CD14-positive monocyte (primary cell): ENCODE measurements around the gene TRPM8. TPM values are rescaled to one million over a fixed set of nuclear protein-coding genes. Genes with fewer than 3 reads are reported as not detected.
A peak's percentile ranks its signal among the peaks of the same experiment; 100 is the strongest.

Experiments
- DNase-seq, 3 donors: peaks; one replicate each; pipeline ENCODE4 v3.0.0-alpha.2; 2011 to 2022
- H2AFZ ChIP-seq: 2 replicates; pipeline ENCODE4 v1.6.0; 2012; ENCODE audit warnings: mild to moderate bottlenecking, low read depth, low read length, inconsistent platforms; ENCODE audit not compliant: insufficient read depth, poor library complexity, severe bottlenecking
- H3K27ac ChIP-seq, 2 donors: 1 replicate in 1 of 2; 2 replicates in 1 of 2; pipeline ENCODE4 v1.5.1; 2012 to 2013; ENCODE audit warnings: low read length in 2 of 2, control low read depth in 1 of 2, inconsistent platforms in 1 of 2, low read depth in 1 of 2, mild to moderate bottlenecking in 1 of 2
- H3K27me3 ChIP-seq, 2 donors: one replicate each; pipeline versions ENCODE4 v1.6.0 to v1.6.1; 2011 to 2013; ENCODE audit warnings: low read length in 2 of 2; ENCODE audit not compliant: control insufficient read depth in 2 of 2, insufficient read depth in 2 of 2
- H3K36me3 ChIP-seq, 2 donors: replicated peaks in 1 of 2; 1 replicate in 1 of 2; 2 replicates in 1 of 2; pipeline versions ENCODE4 v1.5.1 to v1.6.1; 2012 to 2013; ENCODE audit warnings: low read length in 2 of 2, control low read depth in 1 of 2, inconsistent platforms in 1 of 2, mild to moderate bottlenecking in 1 of 2; ENCODE audit not compliant: insufficient read depth in 2 of 2, control insufficient read depth in 1 of 2
- H3K4me1 ChIP-seq, 2 donors: 1 replicate in 1 of 2; 2 replicates in 1 of 2; pipeline versions ENCODE4 v1.5.1 to v1.6.1; 2012 to 2013; ENCODE audit warnings: low read length in 2 of 2, control low read depth in 1 of 2, inconsistent platforms in 1 of 2, mild to moderate bottlenecking in 1 of 2, moderate library complexity in 1 of 2; ENCODE audit not compliant: insufficient read depth in 2 of 2, control insufficient read depth in 1 of 2
- H3K4me2 ChIP-seq: replicated peaks from 2 replicates; pipeline ENCODE3; 2012; ENCODE audit warnings: low read length, moderate library complexity, mild to moderate bottlenecking; ENCODE audit not compliant: poor library complexity, severe bottlenecking; ENCODE audit errors: extremely low read depth
- H3K4me3 ChIP-seq, 3 experiments: fragments of 200-600 bp in 1 of 3; sonication (generic) in 1 of 3; replicated peaks in 1 of 3; 1 replicate in 2 of 3; 2 replicates in 1 of 3; pipeline ENCODE4 v1.5.1; 2011 to 2013; ENCODE audit warnings: low read length in 3 of 3, mild to moderate bottlenecking in 3 of 3, control low read depth in 2 of 3, low read depth in 2 of 3, inconsistent platforms in 1 of 3, moderate library complexity in 1 of 3
- H3K79me2 ChIP-seq: 2 replicates; pipeline ENCODE4 v1.6.0; 2012; ENCODE audit warnings: mild to moderate bottlenecking, control low read depth, inconsistent platforms, low read length, moderate library complexity; ENCODE audit not compliant: insufficient read depth
- H3K9ac ChIP-seq: 2 replicates; pipeline ENCODE4 v1.6.0; 2017; ENCODE audit warnings: low read length, mild to moderate bottlenecking; ENCODE audit not compliant: insufficient read depth, poor library complexity, severe bottlenecking
- H3K9me3 ChIP-seq, 2 donors: replicated peaks in 1 of 2; 1 replicate in 1 of 2; 2 replicates in 1 of 2; pipeline versions ENCODE4 v1.5.1 to v1.6.1; 2012 to 2013; ENCODE audit warnings: low read length in 2 of 2, control low read depth in 1 of 2; ENCODE audit not compliant: control insufficient read depth in 1 of 2, insufficient read depth in 1 of 2
- H4K20me1 ChIP-seq: 2 replicates; pipeline ENCODE4 v1.6.0; 2012; ENCODE audit warnings: mild to moderate bottlenecking, low read length, control low read depth, moderate library complexity; ENCODE audit not compliant: insufficient read depth
- H3K27ac Mint-ChIP-seq, 7 donors: one replicate each; pipeline ENCODE4 v1.8.0; 2020; ENCODE audit warnings: mild to moderate bottlenecking in 7 of 7, mixed read lengths in 7 of 7, moderate library complexity in 6 of 7, inconsistent platforms in 2 of 7
- H3K27me3 Mint-ChIP-seq, 3 donors: one replicate each; pipeline ENCODE4 v1.8.0; 2021 to 2022; ENCODE audit warnings: low read depth in 3 of 3, mild to moderate bottlenecking in 3 of 3, mixed read lengths in 3 of 3, moderate library complexity in 3 of 3, inconsistent platforms in 1 of 3
- H3K36me3 Mint-ChIP-seq, 2 donors: one replicate each; pipeline ENCODE4 v1.8.0; 2020; ENCODE audit warnings: mixed read lengths in 2 of 2, inconsistent platforms in 1 of 2, mild to moderate bottlenecking in 1 of 2
- H3K4me1 Mint-ChIP-seq: one replicate; pipeline ENCODE4 v1.8.0; 2020; ENCODE audit warnings: mild to moderate bottlenecking, mixed read lengths
- H3K4me3 Mint-ChIP-seq, 2 donors: one replicate each; pipeline ENCODE4 v1.8.0; 2020; ENCODE audit warnings: mild to moderate bottlenecking in 2 of 2, mixed read lengths in 2 of 2, moderate library complexity in 1 of 2
- H3K9me3 Mint-ChIP-seq, 7 donors: one replicate each; pipeline ENCODE4 v1.8.0; 2020 to 2022; ENCODE audit warnings: mixed read lengths in 7 of 7, mild to moderate bottlenecking in 6 of 7, moderate library complexity in 6 of 7, inconsistent platforms in 2 of 7
- CTCF ChIP-seq: fragments of 200-600 bp; IDR thresholded peaks from one replicate; pipeline ENCODE4 v1.8.0; 2022; ENCODE audit warnings: antibody characterized with exemption, mild to moderate bottlenecking
- WGBS: methylation state at CpG from one replicate; pipeline ENCODE4 v1.1.5; 2013; ENCODE audit warnings: missing lambda C conversion rate; ENCODE audit not compliant: insufficient coverage; 5-methylcytosine and 5-hydroxymethylcytosine counted together
- intact Hi-C, 2 donors: fragments of 100-400 bp; cut with micrococcal nuclease; formaldehyde crosslinking; loops; one replicate each; pipeline versions ENCODE4 v1.15.0 to v1.15.1; 2023
- polyA plus RNA-seq, 3 donors: library from polyadenylated mRNA; depleted of rRNA in 1 of 3; unstranded in 2 of 3; stranded (reverse) in 1 of 3; fragments of 300-500 nt in 2 of 3; fragments of >200 nt in 1 of 3; fragmentation: Illumina TruSeq in 2 of 3; gene quantifications; 1 replicate in 2 of 3; 2 replicates in 1 of 3; pipeline ENCODE4 v1.2.3, GENCODE V29; 2012 to 2021

Gene TRPM8
- polyA plus RNA-seq, 3 donors = not detected

GRCh38 chr2:233974530-233975071 is 57.4 kb downstream of the TRPM8 start:
- no peak overlapping the region for H3K4me3 Mint-ChIP-seq
- WGBS = 62% methylated on average over 3 of the region's 4 CpGs
- Histone ChIP-seq H3K4me2 (no peak overlapping the region), H3K27ac (no peak overlapping the region), H3K4me3 (no peak overlapping the region), H3K9me3 (no peaks in the 10 kb centered on the region), H3K79me2 (no peaks in the 10 kb centered on the region), H3K4me1 (no peaks in the 10 kb centered on the region), H2AFZ (no peak overlapping the region), H3K36me3 (no peaks in the 10 kb centered on the region), H4K20me1 (no peaks in the 10 kb centered on the region), H3K27me3 (no peaks in the 10 kb centered on the region), H3K9ac (no peak overlapping the region)
- H3K27me3 Mint-ChIP-seq = peaks cover 5 to 9% (median 7%) of the 10 kb centered on the region in 3 donors
- intact Hi-C loops = no loop called here
- peak overlapping the region in 1 of 7 donors; percentile 30 for H3K27ac Mint-ChIP-seq
- DNase-seq = peak in 1 of 3 donors; percentile 8
- H3K36me3 Mint-ChIP-seq = no peaks in the 10 kb centered on the region
- H3K4me1 Mint-ChIP-seq = no peaks in the 10 kb centered on the region
- TF ChIP-seq CTCF = no peak
- H3K9me3 Mint-ChIP-seq = peaks cover 0 to 2% (median 0%) of the 10 kb centered on the region in 7 donors

GRCh38 chr2:233976087-233976486 is 58.9 kb downstream of the TRPM8 start:
- H3K27ac Mint-ChIP-seq = peak overlapping the region in 1 of 7 donors; percentile 21
- Histone ChIP-seq H4K20me1 (no peaks in the 10 kb centered on the region), H3K27ac (no peak overlapping the region), H3K4me1 (no peaks in the 10 kb centered on the region), H3K4me2 (no peak overlapping the region), H3K79me2 (no peaks in the 10 kb centered on the region), H3K4me3 (no peak overlapping the region), H2AFZ (no peak overlapping the region), H3K27me3 (no peaks in the 10 kb centered on the region), H3K36me3 (no peaks in the 10 kb centered on the region), H3K9ac (no peak overlapping the region), H3K9me3 (no peaks in the 10 kb centered on the region)
- H3K36me3 Mint-ChIP-seq = no peaks in the 10 kb centered on the region
- peaks cover 4 to 9% (median 9%) of the 10 kb centered on the region in 3 donors for H3K27me3 Mint-ChIP-seq
- intact Hi-C loops = no loop called here
- H3K4me3 Mint-ChIP-seq = no peak overlapping the region
- no peak for TF ChIP-seq CTCF
- no peaks in the 10 kb centered on the region for H3K4me1 Mint-ChIP-seq
- no peak for DNase-seq
- WGBS = 71% methylated on average over 5 of the region's 5 CpGs
- peaks cover 0 to 2% (median 0%) of the 10 kb centered on the region in 7 donors for H3K9me3 Mint-ChIP-seq
